GM12864 (cell line): ENCODE measurements around the gene MAPK4.
"Not testable (repeated sequence)": the region's sequence is repeated elsewhere in the genome, so short reads cannot be mapped to it uniquely, and the experiment has no call there.

ENCODE experiments used
- DNase-seq: peaks from one replicate; pipeline ENCODE4 v3.0.0-alpha.2; 2011; ENCODE audit warnings: low read depth
- H3K4me3 ChIP-seq: 2 replicates; pipeline ENCODE4 v1.5.1; 2011; ENCODE audit warnings: mild to moderate bottlenecking, low read depth, low read length, control low read depth
- TF ChIP-seq, protein P1 (sequence below): IDR thresholded peaks from 2 replicates; pipeline ENCODE4 v1.5.1; 2011; ENCODE audit warnings: low read depth, mild to moderate bottlenecking, moderate library complexity, low read length, control low read depth, inconsistent platforms; ENCODE audit errors: missing control alignments

The MAPK4 gene

DNA sequence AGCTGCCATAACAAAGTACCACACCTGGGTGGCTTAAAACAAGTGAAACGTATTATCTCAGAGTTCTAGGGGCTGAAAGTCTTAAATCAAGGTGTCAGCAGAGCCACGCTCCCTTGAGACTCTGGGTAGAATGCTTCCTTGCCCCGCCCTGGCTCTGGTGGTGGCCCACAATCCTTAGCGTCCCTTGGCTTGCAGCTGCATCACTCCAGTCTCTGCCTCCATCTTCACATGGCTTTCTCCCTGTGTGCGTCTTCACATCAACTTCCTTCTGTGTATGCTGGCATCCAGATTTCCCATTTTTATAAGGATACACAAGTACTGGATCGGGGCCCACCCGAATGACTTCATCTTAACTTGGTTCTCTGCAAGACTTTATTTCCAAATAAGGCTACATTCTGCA, 197.5 kb downstream of the MAPK4 start:
- no peak overlapping the region for H3K4me3 ChIP-seq
- TF ChIP-seq, protein P1, sequence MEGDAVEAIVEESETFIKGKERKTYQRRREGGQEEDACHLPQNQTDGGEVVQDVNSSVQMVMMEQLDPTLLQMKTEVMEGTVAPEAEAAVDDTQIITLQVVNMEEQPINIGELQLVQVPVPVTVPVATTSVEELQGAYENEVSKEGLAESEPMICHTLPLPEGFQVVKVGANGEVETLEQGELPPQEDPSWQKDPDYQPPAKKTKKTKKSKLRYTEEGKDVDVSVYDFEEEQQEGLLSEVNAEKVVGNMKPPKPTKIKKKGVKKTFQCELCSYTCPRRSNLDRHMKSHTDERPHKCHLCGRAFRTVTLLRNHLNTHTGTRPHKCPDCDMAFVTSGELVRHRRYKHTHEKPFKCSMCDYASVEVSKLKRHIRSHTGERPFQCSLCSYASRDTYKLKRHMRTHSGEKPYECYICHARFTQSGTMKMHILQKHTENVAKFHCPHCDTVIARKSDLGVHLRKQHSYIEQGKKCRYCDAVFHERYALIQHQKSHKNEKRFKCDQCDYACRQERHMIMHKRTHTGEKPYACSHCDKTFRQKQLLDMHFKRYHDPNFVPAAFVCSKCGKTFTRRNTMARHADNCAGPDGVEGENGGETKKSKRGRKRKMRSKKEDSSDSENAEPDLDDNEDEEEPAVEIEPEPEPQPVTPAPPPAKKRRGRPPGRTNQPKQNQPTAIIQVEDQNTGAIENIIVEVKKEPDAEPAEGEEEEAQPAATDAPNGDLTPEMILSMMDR, result no peak
- no peak for DNase-seq

DNA sequence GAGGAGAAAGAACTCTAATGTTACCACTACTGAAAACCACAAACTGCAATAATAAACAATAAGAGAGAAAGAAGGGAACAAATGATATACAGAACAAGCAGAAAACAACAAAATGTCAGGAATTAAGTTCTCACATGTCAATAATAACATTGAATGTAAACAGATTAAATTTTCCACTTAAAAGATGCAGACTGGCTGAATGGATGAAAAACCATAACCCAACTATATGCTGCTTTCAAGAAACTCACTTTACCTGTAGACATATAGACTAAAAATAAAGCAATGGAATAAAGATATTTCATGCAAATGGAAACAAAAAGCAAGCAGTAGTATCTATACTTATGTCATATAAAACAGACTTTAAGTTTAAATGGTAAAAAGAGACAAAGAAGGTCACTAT, 209.6 kb downstream of the MAPK4 start:
- no peak overlapping the region for H3K4me3 ChIP-seq
- TF ChIP-seq, protein P1, result no peak

DNA sequence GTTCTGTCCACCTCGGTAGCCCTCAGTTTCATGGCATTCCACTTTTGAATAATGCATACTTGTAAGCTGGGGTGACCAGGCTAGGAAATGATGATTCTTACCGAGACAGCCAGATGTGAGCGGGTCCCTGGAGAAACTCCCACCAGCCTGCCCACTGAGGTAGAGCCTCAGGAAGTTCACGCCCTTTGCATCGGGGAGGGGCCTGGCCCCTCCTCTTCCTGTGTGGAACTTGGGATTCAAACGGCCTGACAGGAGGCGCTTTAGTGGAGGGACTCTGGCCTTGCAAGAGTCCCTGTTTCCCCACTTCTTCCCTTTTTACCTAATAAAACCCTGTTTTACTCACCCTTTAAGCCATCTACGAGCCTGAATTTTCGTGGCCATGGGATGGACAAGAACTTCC, 215.3 kb downstream of the MAPK4 start:
- no peak overlapping the region for H3K4me3 ChIP-seq
- no peak for DNase-seq
- TF ChIP-seq, protein P1, result no peak

More for the DNA sequence above, 209.6 kb downstream of the MAPK4 start:
- DNase-seq, result no peak

DNA sequence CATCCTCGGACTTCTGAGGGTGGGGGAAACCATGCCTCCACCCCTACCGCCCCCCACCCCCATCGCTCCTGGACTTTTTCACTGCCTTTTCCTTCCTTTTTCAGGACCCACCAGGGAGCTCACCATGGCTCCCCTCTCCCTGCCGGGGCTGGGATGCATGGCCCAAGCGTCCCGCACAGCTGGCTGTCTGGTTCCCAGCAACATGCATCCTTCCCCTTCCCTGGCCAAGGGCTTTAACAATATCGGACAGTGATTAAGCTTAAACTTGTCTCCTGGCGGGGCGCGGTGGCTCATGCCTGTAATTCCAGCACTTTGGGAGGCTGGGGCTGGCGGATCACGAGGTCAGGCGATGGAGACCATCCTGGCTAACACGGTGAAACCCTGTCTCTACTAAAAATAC, 215.8 kb downstream of the MAPK4 start:
- no peak for DNase-seq
- H3K4me3 ChIP-seq, result no peak overlapping the region
- TF ChIP-seq, protein P1, result no peak

DNA sequence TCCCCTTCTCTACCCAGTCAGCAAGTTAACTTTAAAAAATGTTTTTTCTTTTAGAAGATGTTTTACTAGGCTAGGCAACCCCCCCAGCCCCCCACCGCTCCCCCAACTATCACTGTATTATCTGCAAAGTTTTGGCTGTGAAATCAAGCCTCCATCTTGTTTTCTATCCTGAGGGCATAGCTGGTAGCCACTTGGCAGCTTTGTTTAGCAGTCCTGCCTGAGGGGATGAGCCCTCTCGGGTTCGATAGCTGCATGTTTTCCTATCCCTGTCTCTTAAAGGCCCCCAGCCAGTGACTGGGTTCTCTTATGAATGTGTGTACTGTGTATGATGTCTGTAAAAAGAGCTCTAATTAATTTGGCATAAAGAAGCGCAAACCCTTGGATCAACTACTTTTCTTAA, 216.5 kb downstream of the MAPK4 start:
- H3K4me3 ChIP-seq, result no peak overlapping the region
- TF ChIP-seq, protein P1, result no peak
- DNase-seq, result no peak

DNA sequence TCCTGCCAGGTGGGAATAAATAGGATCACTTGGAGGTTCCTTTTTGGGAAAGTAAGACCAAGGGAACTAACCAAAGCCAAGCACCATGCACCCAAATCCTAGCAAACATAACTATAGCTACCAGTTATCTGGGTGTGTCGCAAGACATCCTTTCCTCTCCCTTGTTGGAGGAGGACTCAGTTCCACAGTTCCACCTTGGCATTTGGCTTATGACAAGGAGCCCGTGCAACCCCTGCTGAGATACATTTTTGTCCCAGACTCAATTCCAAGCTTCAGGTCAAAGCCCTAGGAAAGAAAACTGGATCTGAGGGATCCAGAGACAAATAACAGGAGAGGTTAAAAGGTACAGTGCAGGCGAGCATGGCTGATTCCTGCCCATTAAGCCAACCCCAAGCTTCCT, 219.1 kb downstream of the MAPK4 start:
- not testable (repeated sequence) for DNase-seq, H3K4me3 ChIP-seq
